Adrenal gland (tissue), 12 donors: ENCODE results near the gene TMPRSS5. TPM values are rescaled to one million over a fixed set of nuclear protein-coding genes. Genes with fewer than 3 reads are reported as not detected.

Experiments used
- DNase-seq, 7 donors: peaks; one replicate each; pipeline ENCODE4 v3.0.0-alpha.2; 2019 to 2020
- H3K27ac ChIP-seq, 5 donors: fragments of 200-600 bp; sonication (generic) in 4 of 5; 1 replicate in 3 of 5; 2 replicates in 2 of 5; pipeline versions ENCODE4 v1.5.1 to v1.8.0; 2016 to 2020; ENCODE audit warnings: mild to moderate bottlenecking in 1 of 5
- H3K27me3 ChIP-seq: fragments of 200-600 bp; 2 replicates; pipeline ENCODE4 v1.8.0; 2021
- H3K36me3 ChIP-seq, 2 donors: fragments of 200-600 bp; replicated peaks in 1 of 2; 1 replicate in 1 of 2; 2 replicates in 1 of 2; pipeline versions ENCODE4 v1.5.1 to v1.8.0; 2018 to 2022
- H3K4me1 ChIP-seq, 2 donors: fragments of 200-600 bp; replicated peaks in 1 of 2; 1 replicate in 1 of 2; 2 replicates in 1 of 2; pipeline versions ENCODE4 v1.5.1 to v1.8.0; 2018 to 2021
- H3K4me3 ChIP-seq, 4 donors: fragments of 200-600 bp; sonication (generic) in 3 of 4; one replicate each; pipeline ENCODE4 v1.5.1; 2016 to 2018
- H3K9me3 ChIP-seq, 3 donors: fragments of 200-600 bp; sonication (generic) in 1 of 3; replicated peaks in 1 of 3; 1 replicate in 2 of 3; 2 replicates in 1 of 3; pipeline versions ENCODE4 v1.5.1 to v1.8.0; 2016 to 2021
- POLR2A ChIP-seq, 2 donors: fragments of 450-650 bp; IDR thresholded peaks; one replicate each; pipeline ENCODE4 v1.6.1; 2017; ENCODE audit warnings: antibody characterized with exemption in 2 of 2, mild to moderate bottlenecking in 2 of 2, moderate library complexity in 1 of 2
- WGBS, 4 donors: extraction: QIAGEN DNeasy Blood & Tissue Kit in 2 of 4; methylation state at CpG; one replicate each; pipeline versions ENCODE4 v1.1.5 to v1.1.7; 2013 to 2017; 5-methylcytosine and 5-hydroxymethylcytosine counted together
- intact Hi-C, 2 donors: fragments of 100-400 bp; cut with DNase I; formaldehyde crosslinking; loops; one replicate each; pipeline versions ENCODE4 v1.14.1 to v1.15.0; 2022 to 2023
- polyA plus RNA-seq, 3 donors: library from polyadenylated mRNA; stranded (reverse); fragments of 200-250 nt in 2 of 3; fragments of 350-450 nt in 1 of 3; fragmentation: Illumina TruSeq in 1 of 3; extraction: RNeasy Lipid Tissue Mini Kit (QIAGEN cat#74804) in 1 of 3; gene quantifications; one replicate each; pipeline ENCODE4 v1.2.3, GENCODE V29; 2013 to 2014
- total RNA-seq, 9 donors: library from RNA; depleted of rRNA in 4 of 9; stranded (reverse); fragments of >200 nt in 4 of 9; fragments of 120-200 nt in 1 of 9; fragmentation: NEBNext Ultra II Directional in 1 of 9; extraction: Animal tissue kit (Norgen Biotek cat#: 25700) in 1 of 9; gene quantifications; one replicate each; pipeline versions ENCODE4 v1.1.0 to v1.2.4, GENCODE V29; 2013 to 2023
- TF ChIP-seq, protein P1 (sequence below), 6 experiments: fragments of 450-650 bp in 4 of 6; fragments of 200-600 bp in 2 of 6; sonication (generic) in 1 of 6; IDR thresholded peaks; 1 replicate in 5 of 6; 2 replicates in 1 of 6; pipeline versions ENCODE4 v1.5.1 to v1.8.0; 2016 to 2021; ENCODE audit warnings: antibody characterized with exemption in 6 of 6, mild to moderate bottlenecking in 2 of 6, moderate library complexity in 1 of 6
- donor health status: healthy with polysubstance abuse.
- donor health status: Bipolar disorder and iron deficiency.
- donor health status: DM: yes; HTN: yes; CAD: no.
- donor health status: DM: no; HTN: no; CAD: no.
- donor health status: DM: no; HTN: no; CAD: no.
- donor health status: DM: yes; HTN: yes; CAD: no.

TMPRSS5 gene
- total and polyA plus RNA-seq, 12 donors = 0.07 to 1.5 (median 0.75) TPM; not detected in 4

GRCh38 chr11:113651023-113651422, 55.1 kb downstream of the TMPRSS5 start:
- Histone ChIP-seq H3K27me3 (no peaks in the 10 kb centered on the region), H3K4me1 (no peaks in the 10 kb centered on the region), H3K36me3 (no peaks in the 10 kb centered on the region), H3K4me3 (no peak overlapping the region), H3K27ac (no peak overlapping the region), H3K9me3 (no peaks in the 10 kb centered on the region)
- 61 to 81% (median 73%) methylated on average over 5 of the region's 5 CpGs for WGBS, 4 donors
- no peak for TF ChIP-seq POLR2A (IDR thresholded peaks at IDR 0.05)
- TF ChIP-seq, protein P1, sequence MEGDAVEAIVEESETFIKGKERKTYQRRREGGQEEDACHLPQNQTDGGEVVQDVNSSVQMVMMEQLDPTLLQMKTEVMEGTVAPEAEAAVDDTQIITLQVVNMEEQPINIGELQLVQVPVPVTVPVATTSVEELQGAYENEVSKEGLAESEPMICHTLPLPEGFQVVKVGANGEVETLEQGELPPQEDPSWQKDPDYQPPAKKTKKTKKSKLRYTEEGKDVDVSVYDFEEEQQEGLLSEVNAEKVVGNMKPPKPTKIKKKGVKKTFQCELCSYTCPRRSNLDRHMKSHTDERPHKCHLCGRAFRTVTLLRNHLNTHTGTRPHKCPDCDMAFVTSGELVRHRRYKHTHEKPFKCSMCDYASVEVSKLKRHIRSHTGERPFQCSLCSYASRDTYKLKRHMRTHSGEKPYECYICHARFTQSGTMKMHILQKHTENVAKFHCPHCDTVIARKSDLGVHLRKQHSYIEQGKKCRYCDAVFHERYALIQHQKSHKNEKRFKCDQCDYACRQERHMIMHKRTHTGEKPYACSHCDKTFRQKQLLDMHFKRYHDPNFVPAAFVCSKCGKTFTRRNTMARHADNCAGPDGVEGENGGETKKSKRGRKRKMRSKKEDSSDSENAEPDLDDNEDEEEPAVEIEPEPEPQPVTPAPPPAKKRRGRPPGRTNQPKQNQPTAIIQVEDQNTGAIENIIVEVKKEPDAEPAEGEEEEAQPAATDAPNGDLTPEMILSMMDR (IDR thresholded peaks at IDR 0.05) = no peak
- no peak for DNase-seq
- intact Hi-C loops = no loop called here

DNA sequence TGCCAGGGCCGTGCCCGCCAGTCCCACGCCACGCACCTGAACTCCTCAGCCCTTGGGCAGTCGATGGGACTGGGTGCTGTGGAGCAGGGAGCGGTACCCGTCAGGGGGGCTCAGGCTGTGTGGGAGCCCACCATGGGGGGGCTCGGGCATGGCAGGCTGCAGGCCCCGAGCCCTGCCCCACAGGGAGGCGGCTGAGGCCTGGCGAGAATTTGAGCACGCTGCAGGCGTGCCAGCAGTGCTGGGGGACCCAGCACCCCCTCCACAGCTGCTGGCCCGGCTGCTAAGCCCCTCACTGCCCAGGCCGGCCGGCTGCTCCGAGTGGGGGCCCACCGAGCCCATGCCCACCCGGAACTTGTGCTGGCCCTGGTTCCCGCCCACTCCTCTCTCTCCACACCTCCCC, 56.8 kb downstream of the TMPRSS5 start:
- H3K36me3 ChIP-seq = no peaks in the 10 kb centered on the region
- no peaks in the 10 kb centered on the region for H3K9me3 ChIP-seq
- no peaks in the 10 kb centered on the region for H3K27me3 ChIP-seq
- H3K4me3 ChIP-seq = no peak overlapping the region
- TF ChIP-seq POLR2A (IDR thresholded peaks at IDR 0.05) = no peak
- TF ChIP-seq, protein P1 (IDR thresholded peaks at IDR 0.05) = no peak
- intact Hi-C loops = no loop called here
- H3K27ac ChIP-seq = no peak overlapping the region
- 86 to 97% (median 88%) methylated on average over 5 to 20 of the region's 20 CpGs; no CpG with 5 or more reads in 1 of the 4 donors for WGBS, 4 donors
- H3K4me1 ChIP-seq = no peaks in the 10 kb centered on the region
- DNase-seq = no peak

DNA sequence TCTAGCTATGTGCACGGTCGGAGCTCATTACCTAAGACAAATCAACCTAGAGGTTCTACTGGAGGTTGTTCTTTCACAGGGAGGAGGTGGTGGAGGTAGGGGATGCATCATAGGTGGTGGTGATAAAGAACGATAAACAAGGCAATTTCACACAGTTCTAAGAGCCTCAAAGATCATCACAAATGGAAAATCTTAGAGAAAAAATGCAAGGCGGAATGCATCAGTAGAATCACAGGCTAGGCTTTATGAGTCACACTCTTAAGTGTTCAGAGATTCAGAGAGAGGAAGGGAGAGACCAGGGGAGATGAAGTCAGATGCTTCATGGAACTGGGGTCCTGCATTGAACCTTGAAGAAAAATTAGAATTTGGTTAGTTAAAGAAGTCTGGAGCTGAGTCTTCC, 58.3 kb downstream of the TMPRSS5 start:
- no peaks in the 10 kb centered on the region for H3K4me1 ChIP-seq
- H3K4me3 ChIP-seq = no peak overlapping the region
- no peaks in the 10 kb centered on the region for H3K36me3 ChIP-seq
- DNase-seq = no peak
- H3K9me3 ChIP-seq = no peaks in the 10 kb centered on the region
- intact Hi-C loops = no loop called here
- TF ChIP-seq, protein P1 (IDR thresholded peaks at IDR 0.05) = no peak
- TF ChIP-seq POLR2A (IDR thresholded peaks at IDR 0.05) = no peak
- no peak overlapping the region for H3K27ac ChIP-seq
- H3K27me3 ChIP-seq = no peaks in the 10 kb centered on the region
- WGBS, 4 donors = 84 to 90% (median 87%) methylated on average over 4 of the region's 4 CpGs

GRCh38 chr11:113647108-113647507, 59.0 kb downstream of the TMPRSS5 start:
- no peaks in the 10 kb centered on the region for H3K4me1 ChIP-seq
- no peak for DNase-seq
- H3K27ac ChIP-seq = no peak overlapping the region
- H3K36me3 ChIP-seq = no peaks in the 10 kb centered on the region
- H3K27me3 ChIP-seq = no peaks in the 10 kb centered on the region
- TF ChIP-seq, protein P1 (IDR thresholded peaks at IDR 0.05) = no peak
- no peak for TF ChIP-seq POLR2A (IDR thresholded peaks at IDR 0.05)
- no peak overlapping the region for H3K4me3 ChIP-seq
- intact Hi-C loops = no loop called here
- no peaks in the 10 kb centered on the region for H3K9me3 ChIP-seq
- WGBS, 4 donors = 36 to 53% (median 41%) methylated on average over 3 of the region's 3 CpGs
